ENCODE data around the gene CERS3. TPM values are rescaled to one million over a fixed set of nuclear protein-coding genes. Genes with fewer than 3 reads are reported as not detected.

The CERS3 gene
- not detected in 2 replicates for total RNA-seq

GRCh38 chr15:100528833-100529428 lies at the start of gene CERS3:
TSS of gene CERS3 (minus strand) at chr15:100528950. CDS start at chr15:100501849, 27,101 bp downstream.

Other genes starting within 250 kb of the CERS3 start
- 0.26 TPM in 1 of 2 replicates, not detected in the other for gene ADAMTS17, start 187.0 kb downstream of the CERS3 start, total RNA-seq
- 6.1 and 21.6 TPM in 2 replicates for gene LINS1, start 73.2 kb upstream of the CERS3 start, total RNA-seq
- 8.7 and 14.2 TPM in 2 replicates for gene ASB7, start 73.6 kb upstream of the CERS3 start, total RNA-seq

Measured in epithelial cell of alveolus of lung (primary cell).